ENCODE data around the gene SLIT2.

DNA sequence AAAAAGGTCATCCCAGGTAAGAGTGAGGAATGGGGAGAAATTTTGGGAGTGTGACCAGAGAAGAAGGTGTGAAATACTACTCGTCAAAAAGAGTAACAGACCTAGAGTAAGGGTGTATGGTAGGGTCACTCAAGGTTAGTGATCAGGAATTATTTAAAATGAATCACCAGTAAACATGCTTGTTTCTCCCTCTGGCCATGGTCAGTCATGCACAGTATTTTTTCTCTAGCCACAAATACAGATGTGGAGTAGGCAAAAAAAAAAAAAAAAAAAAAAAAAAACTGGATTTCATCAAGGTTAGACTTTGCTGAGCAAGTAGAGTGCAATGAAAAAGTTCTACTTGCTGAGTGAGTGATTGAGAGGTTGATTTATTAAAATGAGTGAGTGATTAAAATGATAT lies 34.2 kb upstream of the SLIT2 start:
- TF ChIP-seq, protein P1, sequence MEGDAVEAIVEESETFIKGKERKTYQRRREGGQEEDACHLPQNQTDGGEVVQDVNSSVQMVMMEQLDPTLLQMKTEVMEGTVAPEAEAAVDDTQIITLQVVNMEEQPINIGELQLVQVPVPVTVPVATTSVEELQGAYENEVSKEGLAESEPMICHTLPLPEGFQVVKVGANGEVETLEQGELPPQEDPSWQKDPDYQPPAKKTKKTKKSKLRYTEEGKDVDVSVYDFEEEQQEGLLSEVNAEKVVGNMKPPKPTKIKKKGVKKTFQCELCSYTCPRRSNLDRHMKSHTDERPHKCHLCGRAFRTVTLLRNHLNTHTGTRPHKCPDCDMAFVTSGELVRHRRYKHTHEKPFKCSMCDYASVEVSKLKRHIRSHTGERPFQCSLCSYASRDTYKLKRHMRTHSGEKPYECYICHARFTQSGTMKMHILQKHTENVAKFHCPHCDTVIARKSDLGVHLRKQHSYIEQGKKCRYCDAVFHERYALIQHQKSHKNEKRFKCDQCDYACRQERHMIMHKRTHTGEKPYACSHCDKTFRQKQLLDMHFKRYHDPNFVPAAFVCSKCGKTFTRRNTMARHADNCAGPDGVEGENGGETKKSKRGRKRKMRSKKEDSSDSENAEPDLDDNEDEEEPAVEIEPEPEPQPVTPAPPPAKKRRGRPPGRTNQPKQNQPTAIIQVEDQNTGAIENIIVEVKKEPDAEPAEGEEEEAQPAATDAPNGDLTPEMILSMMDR (IDR thresholded peaks at IDR 0.05), result no peak
- TF ChIP-seq EZH2 (IDR thresholded peaks at IDR 0.05; ENCODE audit: borderline replicate concordance, insufficient read depth, low read depth, low read length, poor library complexity, severe bottlenecking), result no peak

Data from B cell (primary cell).